IPS DF 4.7 (cell line): Measurements from ENCODE around the gene ARID1A.

Source experiments
- DNase-seq: peaks from one replicate; pipeline ENCODE4 v3.0.0-alpha.2; 2013; ENCODE audit warnings: low spot score; ENCODE audit errors: extremely low read depth

ARID1A gene

GRCh38 chr1:26727476-26727875 lies 31.7 kb downstream of the ARID1A start:
- DNase-seq: no peak

GRCh38 chr1:26728645-26729044 lies 32.8 kb downstream of the ARID1A start:
- DNase-seq: no peak

GRCh38 chr1:26729633-26730032 lies 33.8 kb downstream of the ARID1A start:
- no peak for DNase-seq

- no peak for DNase-seq
These were observed 34.9 kb downstream of the ARID1A start for GRCh38 chr1:26730695-26731094.

GRCh38 chr1:26731233-26731902 lies 35.6 kb downstream of the ARID1A start:
- no peak for DNase-seq

GRCh38 chr1:26733392-26733791 lies 37.6 kb downstream of the ARID1A start:
- no peak for DNase-seq

- DNase-seq: no peak
These were observed 38.2 kb downstream of the ARID1A start for GRCh38 chr1:26733982-26734381.

- no peak for DNase-seq
These were observed 38.8 kb downstream of the ARID1A start for GRCh38 chr1:26734501-26735058.

GRCh38 chr1:26739329-26739914 lies 43.6 kb downstream of the ARID1A start:
- DNase-seq: no peak

- no peak for DNase-seq
These were observed 44.3 kb downstream of the ARID1A start for GRCh38 chr1:26740023-26740634.

- DNase-seq: no peak
These were observed 45.1 kb downstream of the ARID1A start for GRCh38 chr1:26740952-26741351.

- DNase-seq: no peak
These were observed 47.7 kb downstream of the ARID1A start for GRCh38 chr1:26743426-26744059.

- peak; percentile 80 for DNase-seq
These were observed 48.5 kb downstream of the ARID1A start for GRCh38 chr1:26744075-26744959.

GRCh38 chr1:26745191-26745590 lies 49.4 kb downstream of the ARID1A start:
- no peak for DNase-seq

- no peak for DNase-seq
These were observed 51.2 kb downstream of the ARID1A start for GRCh38 chr1:26747048-26747447.

- no peak for DNase-seq
These were observed 52.5 kb downstream of the ARID1A start for GRCh38 chr1:26748351-26748750.

GRCh38 chr1:26749458-26749857 lies 53.6 kb downstream of the ARID1A start:
- DNase-seq: no peak

- DNase-seq: no peak
These were observed 54.6 kb downstream of the ARID1A start for GRCh38 chr1:26750428-26750827.

- no peak for DNase-seq
These were observed 56.7 kb downstream of the ARID1A start for GRCh38 chr1:26752519-26752918.

- DNase-seq: no peak
These were observed 58.5 kb downstream of the ARID1A start for GRCh38 chr1:26754086-26754874.
